ENCODE measurements around the gene SPATA2L. TPM values are rescaled to one million over a fixed set of nuclear protein-coding genes. Genes with fewer than 3 reads are reported as not detected.
A peak's percentile ranks its signal among the peaks of the same experiment; 100 is the strongest.

SPATA2L gene
- total and polyA plus RNA-seq, 8 donors = 2.4 to 13.8 (median 4.7) TPM

GRCh38 chr16:89710709-89711564 lies 9.4 kb upstream of the SPATA2L start:
- DNase-seq = peak in 1 of 4 donors; percentile 75
- peaks cover 0 to 16% of the 10 kb centered on the region in 2 donors for H3K27me3 ChIP-seq
- TF ChIP-seq, protein P1, sequence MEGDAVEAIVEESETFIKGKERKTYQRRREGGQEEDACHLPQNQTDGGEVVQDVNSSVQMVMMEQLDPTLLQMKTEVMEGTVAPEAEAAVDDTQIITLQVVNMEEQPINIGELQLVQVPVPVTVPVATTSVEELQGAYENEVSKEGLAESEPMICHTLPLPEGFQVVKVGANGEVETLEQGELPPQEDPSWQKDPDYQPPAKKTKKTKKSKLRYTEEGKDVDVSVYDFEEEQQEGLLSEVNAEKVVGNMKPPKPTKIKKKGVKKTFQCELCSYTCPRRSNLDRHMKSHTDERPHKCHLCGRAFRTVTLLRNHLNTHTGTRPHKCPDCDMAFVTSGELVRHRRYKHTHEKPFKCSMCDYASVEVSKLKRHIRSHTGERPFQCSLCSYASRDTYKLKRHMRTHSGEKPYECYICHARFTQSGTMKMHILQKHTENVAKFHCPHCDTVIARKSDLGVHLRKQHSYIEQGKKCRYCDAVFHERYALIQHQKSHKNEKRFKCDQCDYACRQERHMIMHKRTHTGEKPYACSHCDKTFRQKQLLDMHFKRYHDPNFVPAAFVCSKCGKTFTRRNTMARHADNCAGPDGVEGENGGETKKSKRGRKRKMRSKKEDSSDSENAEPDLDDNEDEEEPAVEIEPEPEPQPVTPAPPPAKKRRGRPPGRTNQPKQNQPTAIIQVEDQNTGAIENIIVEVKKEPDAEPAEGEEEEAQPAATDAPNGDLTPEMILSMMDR (IDR thresholded peaks at IDR 0.05) = no peak
- H3K36me3 ChIP-seq = peaks cover 0 to 40% of the 10 kb centered on the region in 2 donors
- H3K9me3 ChIP-seq = no peaks in the 10 kb centered on the region
- H3K4me3 ChIP-seq = no peak overlapping the region
- intact Hi-C loops (cut with DNase I) = loop anchor here in 1 of 2 donors (5.0 kb wide), 1 partner anchor 151 kb away; no protein-coding TSS in a partner anchor
- peaks cover 9 to 16% of the 10 kb centered on the region in 2 donors for H3K4me1 ChIP-seq
- peak; percentile 13 for ATAC-seq
- H3K27ac ChIP-seq = no peak overlapping the region

- Histone ChIP-seq H3K4me3 (no peak overlapping the region), H3K9me3 (no peaks in the 10 kb centered on the region), H3K27ac (no peak overlapping the region), H3K4me1 (peaks cover 9 to 18% of the 10 kb centered on the region in 2 donors), H3K36me3 (peaks cover 0 to 40% of the 10 kb centered on the region in 2 donors), H3K27me3 (peaks cover 0 to 16% of the 10 kb centered on the region in 2 donors)
- DNase-seq (no peak), ATAC-seq (no peak)
- intact Hi-C loops (cut with DNase I) = loop anchor here (5.0 kb wide), 2 partner anchors 82 to 152 kb away; no protein-coding TSS in a partner anchor
- TF ChIP-seq, protein P1 (IDR thresholded peaks at IDR 0.05) = no peak
These were observed 8.4 kb upstream of the SPATA2L start for GRCh38 chr16:89709716-89710432.

- H3K27ac ChIP-seq = no peak overlapping the region
- H3K27me3 ChIP-seq = peaks cover 0 to 16% of the 10 kb centered on the region in 2 donors
- intact Hi-C loops (cut with DNase I) = loop anchor here in 1 of 2 donors (5.0 kb wide), 1 partner anchor 83 kb away; no protein-coding TSS in a partner anchor
- DNase-seq (no peak), ATAC-seq (no peak)
- peaks cover 0 to 40% of the 10 kb centered on the region in 2 donors for H3K36me3 ChIP-seq
- no peak overlapping the region for H3K4me3 ChIP-seq
- peaks cover 9 to 18% of the 10 kb centered on the region in 2 donors for H3K4me1 ChIP-seq
- H3K9me3 ChIP-seq = no peaks in the 10 kb centered on the region
- TF ChIP-seq, protein P1 (IDR thresholded peaks at IDR 0.05) = no peak
These were observed 7.7 kb upstream of the SPATA2L start for GRCh38 chr16:89709166-89709565.

DNA sequence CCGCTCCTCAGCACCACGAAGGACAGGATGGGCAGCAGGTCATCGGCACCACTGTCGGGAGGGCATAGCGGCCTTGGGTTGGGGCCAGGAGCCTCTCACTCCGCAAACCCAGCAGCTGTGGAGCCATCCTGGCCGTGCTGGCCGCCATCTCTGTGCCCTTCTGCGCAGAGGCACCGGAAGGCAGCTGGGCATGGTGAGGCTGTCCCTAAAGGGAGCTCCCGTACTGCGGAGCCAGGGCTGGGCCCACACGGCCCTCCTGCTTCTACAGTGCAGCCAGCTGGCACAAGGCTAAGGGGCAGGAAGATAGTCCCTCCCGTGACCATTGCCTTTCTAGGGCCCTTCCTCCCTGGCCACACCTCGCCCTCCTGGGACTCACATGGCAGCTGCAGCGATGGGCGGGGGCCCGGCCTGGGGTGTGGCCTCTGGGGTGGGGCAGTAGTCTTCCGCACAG lies 7.0 kb upstream of the SPATA2L start:
- TF ChIP-seq, protein P1 (IDR thresholded peaks at IDR 0.05) = no peak
- peaks cover 9 to 18% of the 10 kb centered on the region in 2 donors for H3K4me1 ChIP-seq
- ATAC-seq (no peak), DNase-seq (no peak)
- intact Hi-C loops (cut with DNase I) = loop anchor here in 1 of 2 donors (5.0 kb wide), 1 partner anchor 84 kb away; no protein-coding TSS in a partner anchor
- no peak overlapping the region for H3K27ac ChIP-seq
- peaks cover 0 to 40% of the 10 kb centered on the region in 2 donors for H3K36me3 ChIP-seq
- no peak overlapping the region for H3K4me3 ChIP-seq
- peaks cover 0 to 16% of the 10 kb centered on the region in 2 donors for H3K27me3 ChIP-seq
- H3K9me3 ChIP-seq = no peaks in the 10 kb centered on the region
